ENCODE data around the gene ADAMTS17.

DNA sequence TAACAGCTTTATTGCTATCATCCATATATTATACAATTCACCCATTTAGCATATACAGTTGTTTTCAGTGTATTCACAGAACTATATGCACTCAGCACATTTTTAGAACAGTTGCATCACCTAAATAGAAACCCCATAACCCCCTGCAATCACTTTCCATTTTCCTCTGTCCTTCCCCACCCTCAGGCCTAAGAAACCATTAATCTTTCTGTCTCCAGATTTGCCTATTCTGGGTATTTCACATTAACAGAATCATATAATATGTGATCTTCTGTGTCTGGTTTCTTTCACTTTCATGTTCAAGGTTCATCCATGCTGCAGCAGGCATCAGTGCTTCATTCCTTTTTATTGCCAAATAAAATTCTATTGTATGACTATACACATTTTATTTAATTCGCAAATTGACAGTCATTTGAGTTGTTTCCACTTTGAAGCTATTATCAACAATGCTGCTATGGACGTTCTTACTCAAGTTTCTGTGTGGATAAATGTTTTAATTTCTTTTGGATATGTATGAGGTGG, 39.8 kb downstream of the ADAMTS17 start:
- TF ChIP-seq CTCF (conservative IDR thresholded peaks at IDR 0.05) (no peak), EZH2 (IDR thresholded peaks at IDR 0.05; ENCODE audit: low read depth) (no peak)
